Effector memory CD4-positive, alpha-beta T cell (primary cell): ENCODE results near the gene FMO3.

Source experiments
- DNase-seq, 3 donors: peaks; one replicate each; pipeline ENCODE4 v3.0.0-alpha.2; 2020
- H3K27ac ChIP-seq: 2 replicates; pipeline ENCODE4 v1.7.0; 2013; ENCODE audit warnings: mild to moderate bottlenecking, low read length, moderate library complexity; ENCODE audit not compliant: insufficient read depth, poor library complexity, severe bottlenecking
- H3K27me3 ChIP-seq: replicated peaks from 2 replicates; pipeline ENCODE4 v1.7.0; 2013; ENCODE audit warnings: mild to moderate bottlenecking, low read length; ENCODE audit not compliant: insufficient read depth, control insufficient read depth, poor library complexity, severe bottlenecking
- H3K36me3 ChIP-seq: 2 replicates; pipeline ENCODE4 v1.7.0; 2013; ENCODE audit warnings: mild to moderate bottlenecking, low read length, moderate library complexity; ENCODE audit not compliant: control insufficient read depth, insufficient read depth
- H3K4me1 ChIP-seq: 2 replicates; pipeline ENCODE4 v1.7.0; 2013; ENCODE audit warnings: low read length, mild to moderate bottlenecking; ENCODE audit not compliant: control insufficient read depth, insufficient read depth, poor library complexity, severe bottlenecking
- H3K4me3 ChIP-seq: 2 replicates; pipeline ENCODE4 v1.7.0; 2013; ENCODE audit warnings: low read length, low read depth, mild to moderate bottlenecking; ENCODE audit not compliant: insufficient read depth, poor library complexity, severe bottlenecking
- H3K9me3 ChIP-seq: 2 replicates; pipeline ENCODE4 v1.7.0; 2013; ENCODE audit warnings: mild to moderate bottlenecking, low read length, moderate library complexity; ENCODE audit not compliant: control insufficient read depth

Gene FMO3

DNA sequence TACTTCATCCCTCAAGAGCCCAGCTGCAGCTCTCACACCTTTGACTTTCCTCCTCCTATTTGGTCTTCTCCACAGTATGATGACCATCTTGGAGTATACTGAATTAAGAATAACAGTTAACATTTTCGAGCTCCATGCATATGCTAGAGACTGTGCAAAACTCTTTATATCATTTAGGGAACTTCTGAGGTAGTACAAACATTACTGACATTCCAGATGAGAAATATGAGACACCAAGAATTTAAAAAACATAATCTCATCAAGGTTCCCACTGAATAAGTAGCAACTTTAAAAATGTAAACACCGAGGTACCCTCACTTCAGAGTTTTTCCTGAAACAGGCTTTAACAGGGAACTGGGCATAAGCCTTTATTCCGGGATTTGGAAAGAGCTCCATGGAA is 22.7 kb downstream of the FMO3 start:
- Histone ChIP-seq H3K4me3 (no peak overlapping the region), H3K4me1 (no peaks in the 10 kb centered on the region), H3K9me3 (no peaks in the 10 kb centered on the region), H3K36me3 (no peaks in the 10 kb centered on the region), H3K27ac (no peak overlapping the region), H3K27me3 (no peaks in the 10 kb centered on the region)
- DNase-seq, result no peak

DNA sequence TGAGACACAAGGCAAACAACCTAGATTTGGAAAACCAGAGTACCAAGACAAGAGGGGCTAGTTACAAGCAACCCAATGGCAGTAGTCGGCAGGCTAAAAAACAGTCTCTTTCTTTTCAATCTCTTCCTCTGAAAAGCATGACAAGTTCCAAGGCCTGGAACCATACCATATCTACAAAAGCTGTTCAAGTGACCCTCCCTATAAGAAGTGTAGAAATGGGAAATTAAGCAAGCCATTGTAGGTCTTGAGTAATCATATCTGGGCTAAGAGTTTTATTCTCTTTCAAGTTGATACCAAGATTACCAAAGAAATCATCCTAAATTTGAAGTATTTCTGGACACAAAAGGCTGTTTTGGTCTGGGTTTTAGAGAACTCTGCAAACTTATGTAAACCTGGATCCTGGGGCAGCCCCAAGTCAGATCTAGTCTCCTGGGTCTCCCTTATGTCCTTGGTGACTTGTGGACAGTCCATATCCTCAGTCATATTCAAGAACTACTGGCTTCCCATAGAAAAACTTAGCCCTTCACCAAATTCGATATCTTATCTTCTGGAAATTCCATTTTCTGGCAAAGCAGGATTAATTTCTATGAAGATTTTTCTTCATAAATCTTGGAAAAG is 24.7 kb downstream of the FMO3 start:
- no peak overlapping the region for H3K4me3 ChIP-seq
- no peaks in the 10 kb centered on the region for H3K9me3 ChIP-seq
- no peaks in the 10 kb centered on the region for H3K36me3 ChIP-seq
- no peak for DNase-seq
- no peak overlapping the region for H3K27ac ChIP-seq
- H3K27me3 ChIP-seq, result no peaks in the 10 kb centered on the region
- H3K4me1 ChIP-seq, result no peaks in the 10 kb centered on the region

DNA sequence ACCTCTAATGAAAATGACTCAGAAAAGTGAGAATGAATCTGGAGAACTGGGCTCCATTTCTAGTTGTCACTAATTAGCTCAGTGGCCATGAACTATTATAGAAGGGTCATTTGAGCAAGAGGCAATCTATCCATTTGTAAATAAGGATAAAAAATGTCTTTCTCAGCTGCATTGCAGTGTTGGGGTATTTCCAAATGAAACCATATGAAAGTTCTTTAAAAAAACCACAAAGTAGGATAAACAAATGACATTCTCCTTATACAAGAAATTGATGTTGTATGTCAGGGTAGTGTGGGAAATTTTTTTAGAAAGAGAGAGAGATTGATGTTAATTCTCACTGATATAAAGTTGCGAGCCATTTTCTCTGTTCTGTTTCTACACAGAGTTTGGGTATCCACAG is 26.0 kb downstream of the FMO3 start:
- no peaks in the 10 kb centered on the region for H3K27me3 ChIP-seq
- H3K4me1 ChIP-seq, result no peaks in the 10 kb centered on the region
- H3K27ac ChIP-seq, result no peak overlapping the region
- H3K36me3 ChIP-seq, result no peaks in the 10 kb centered on the region
- no peak for DNase-seq
- no peak overlapping the region for H3K4me3 ChIP-seq
- no peaks in the 10 kb centered on the region for H3K9me3 ChIP-seq

DNA sequence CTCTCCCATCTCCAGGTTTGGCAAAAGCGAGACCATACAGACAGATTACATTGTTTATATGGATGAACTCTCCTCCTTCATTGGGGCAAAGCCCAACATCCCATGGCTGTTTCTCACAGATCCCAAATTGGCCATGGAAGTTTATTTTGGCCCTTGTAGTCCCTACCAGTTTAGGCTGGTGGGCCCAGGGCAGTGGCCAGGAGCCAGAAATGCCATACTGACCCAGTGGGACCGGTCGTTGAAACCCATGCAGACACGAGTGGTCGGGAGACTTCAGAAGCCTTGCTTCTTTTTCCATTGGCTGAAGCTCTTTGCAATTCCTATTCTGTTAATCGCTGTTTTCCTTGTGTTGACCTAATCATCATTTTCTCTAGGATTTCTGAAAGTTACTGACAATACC is 26.4 kb downstream of the FMO3 start:
- no peaks in the 10 kb centered on the region for H3K27me3 ChIP-seq
- H3K4me3 ChIP-seq, result no peak overlapping the region
- H3K27ac ChIP-seq, result no peak overlapping the region
- H3K9me3 ChIP-seq, result no peaks in the 10 kb centered on the region
- H3K4me1 ChIP-seq, result no peaks in the 10 kb centered on the region
- H3K36me3 ChIP-seq, result no peaks in the 10 kb centered on the region
- no peak for DNase-seq

DNA sequence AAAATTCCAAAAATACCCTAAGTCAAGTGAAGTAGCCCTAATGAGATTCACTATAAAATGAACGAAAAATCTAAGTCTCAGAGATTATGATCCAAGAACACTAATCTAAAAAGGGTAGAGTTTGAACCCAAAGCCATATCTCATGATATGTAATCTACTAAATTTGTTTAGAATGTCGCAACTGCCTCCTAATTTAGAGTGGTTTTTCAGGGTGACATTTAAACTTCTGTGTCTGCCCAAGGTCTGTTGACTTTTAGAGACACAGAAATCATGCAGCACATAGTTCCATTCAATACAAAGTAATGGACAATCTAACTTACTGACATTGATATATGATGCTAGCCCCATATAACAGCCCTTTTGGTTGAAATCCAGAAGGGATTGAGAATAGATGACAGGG is 28.9 kb downstream of the FMO3 start:
- Histone ChIP-seq H3K4me3 (no peak overlapping the region), H3K36me3 (no peaks in the 10 kb centered on the region), H3K4me1 (no peaks in the 10 kb centered on the region), H3K27me3 (no peaks in the 10 kb centered on the region), H3K9me3 (no peaks in the 10 kb centered on the region), H3K27ac (no peak overlapping the region)
- no peak for DNase-seq

DNA sequence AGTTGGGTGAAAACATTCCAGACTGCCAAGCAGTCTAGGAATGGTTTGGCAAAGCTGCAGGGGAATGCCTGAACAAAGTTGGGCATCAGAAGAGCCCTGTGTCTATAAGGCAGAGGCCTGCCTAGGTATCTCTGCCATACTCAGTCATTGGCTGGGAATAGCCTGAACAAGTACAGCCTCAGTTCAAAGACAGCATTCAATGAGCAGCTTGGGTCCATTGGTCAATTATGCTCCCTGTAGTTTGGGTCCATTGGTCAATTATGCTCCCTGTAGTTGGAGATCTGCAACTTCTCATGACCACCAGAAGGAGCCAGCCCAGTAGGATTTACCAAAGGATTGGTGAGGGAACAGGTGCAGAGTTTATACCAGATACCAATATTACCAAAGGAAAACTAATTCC is 31.6 kb downstream of the FMO3 start:
- H3K27ac ChIP-seq, result no peak overlapping the region
- no peak overlapping the region for H3K4me3 ChIP-seq
- no peak for DNase-seq
- no peaks in the 10 kb centered on the region for H3K36me3 ChIP-seq
- no peaks in the 10 kb centered on the region for H3K9me3 ChIP-seq
- H3K27me3 ChIP-seq, result peaks cover 4% of the 10 kb centered on the region
- no peaks in the 10 kb centered on the region for H3K4me1 ChIP-seq

DNA sequence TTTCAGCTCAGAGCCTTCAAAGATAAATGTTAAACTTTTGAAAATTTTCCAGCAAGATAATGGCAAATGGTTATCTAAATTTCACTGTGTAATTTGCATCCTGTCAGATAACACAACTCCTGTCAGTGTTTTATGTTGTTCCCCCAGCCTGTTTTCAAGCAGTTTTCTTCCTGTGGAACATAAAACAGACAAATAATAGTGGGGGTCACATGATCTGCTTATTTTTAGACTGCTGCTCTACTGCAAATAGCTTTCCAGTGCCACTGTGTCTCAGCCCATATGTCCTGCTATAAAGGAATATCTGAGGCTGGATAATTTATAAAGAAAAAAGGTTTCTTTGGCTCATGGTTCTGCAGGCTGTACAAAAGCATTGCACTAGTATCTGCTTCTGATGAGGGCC is 32.2 kb downstream of the FMO3 start:
- Histone ChIP-seq H3K4me1 (no peaks in the 10 kb centered on the region), H3K9me3 (no peaks in the 10 kb centered on the region), H3K27ac (no peak overlapping the region), H3K4me3 (no peak overlapping the region), H3K36me3 (no peaks in the 10 kb centered on the region), H3K27me3 (peaks cover 4% of the 10 kb centered on the region)
- DNase-seq, result no peak

DNA sequence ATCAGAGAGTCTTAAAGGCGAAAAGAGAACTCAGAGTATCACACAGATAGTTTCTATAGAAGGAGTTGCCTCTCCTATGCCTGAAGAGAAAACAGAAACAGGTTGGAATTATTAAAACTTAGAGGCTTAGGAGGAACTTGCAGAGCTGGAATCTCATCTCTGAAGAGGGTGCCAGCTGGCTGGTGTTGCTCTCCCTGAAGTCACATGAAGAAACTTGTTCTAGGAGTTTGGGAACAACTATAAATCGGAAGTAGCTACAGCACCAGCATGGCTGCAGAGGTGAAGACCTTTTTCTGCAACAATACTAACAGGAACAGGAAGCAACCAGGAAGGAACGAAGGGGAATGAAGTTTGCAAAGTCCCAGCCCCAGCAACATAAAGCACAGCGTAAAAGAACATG is 35.8 kb downstream of the FMO3 start:
- H3K27ac ChIP-seq, result no peak overlapping the region
- no peaks in the 10 kb centered on the region for H3K36me3 ChIP-seq
- H3K4me3 ChIP-seq, result no peak overlapping the region
- H3K9me3 ChIP-seq, result no peaks in the 10 kb centered on the region
- DNase-seq, result no peak
- H3K4me1 ChIP-seq, result no peaks in the 10 kb centered on the region
- peaks cover 4% of the 10 kb centered on the region for H3K27me3 ChIP-seq

DNA sequence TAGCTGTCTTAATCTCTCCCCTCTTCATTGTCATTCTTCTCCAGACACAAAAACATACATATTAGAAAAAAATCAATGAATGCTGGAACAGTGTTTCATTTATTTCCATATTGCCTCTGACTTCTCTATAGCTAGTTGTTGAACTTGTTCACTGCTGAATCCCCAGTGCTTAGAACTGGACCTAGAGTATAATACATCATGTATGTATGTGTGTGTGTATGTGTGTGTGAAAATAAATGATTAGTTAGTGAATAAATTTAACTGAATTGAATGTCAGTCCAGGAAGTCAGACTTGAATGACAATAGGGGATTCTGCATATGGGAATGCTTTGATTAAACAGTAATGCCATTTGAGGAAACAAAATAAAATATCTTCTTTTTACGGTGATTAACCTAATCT is 36.4 kb downstream of the FMO3 start:
- no peak overlapping the region for H3K4me3 ChIP-seq
- peaks cover 4% of the 10 kb centered on the region for H3K27me3 ChIP-seq
- no peaks in the 10 kb centered on the region for H3K4me1 ChIP-seq
- no peaks in the 10 kb centered on the region for H3K9me3 ChIP-seq
- H3K27ac ChIP-seq, result no peak overlapping the region
- DNase-seq, result no peak
- H3K36me3 ChIP-seq, result no peaks in the 10 kb centered on the region

DNA sequence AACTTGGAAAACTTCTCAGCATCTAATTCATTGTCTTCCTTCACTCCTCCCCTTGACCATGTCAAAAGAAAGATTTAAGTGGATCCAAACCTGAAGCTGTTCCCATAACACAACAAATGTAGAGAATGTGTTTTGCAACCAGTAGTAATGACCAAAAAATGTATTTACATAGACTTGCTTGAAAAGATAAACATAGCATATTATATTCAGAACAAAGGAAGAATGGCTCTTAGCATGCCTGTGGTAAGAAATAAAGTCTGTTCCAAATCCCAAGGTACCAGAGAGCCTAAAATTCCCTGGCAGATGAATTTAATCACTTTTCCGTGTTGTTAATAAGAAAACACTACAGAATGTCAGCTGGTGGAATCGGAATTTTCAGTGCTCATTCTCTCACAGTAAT is 36.8 kb downstream of the FMO3 start:
- Histone ChIP-seq H3K36me3 (no peaks in the 10 kb centered on the region), H3K27me3 (peaks cover 4% of the 10 kb centered on the region), H3K9me3 (no peaks in the 10 kb centered on the region), H3K4me1 (no peaks in the 10 kb centered on the region), H3K27ac (no peak overlapping the region), H3K4me3 (no peak overlapping the region)
- DNase-seq, result no peak

DNA sequence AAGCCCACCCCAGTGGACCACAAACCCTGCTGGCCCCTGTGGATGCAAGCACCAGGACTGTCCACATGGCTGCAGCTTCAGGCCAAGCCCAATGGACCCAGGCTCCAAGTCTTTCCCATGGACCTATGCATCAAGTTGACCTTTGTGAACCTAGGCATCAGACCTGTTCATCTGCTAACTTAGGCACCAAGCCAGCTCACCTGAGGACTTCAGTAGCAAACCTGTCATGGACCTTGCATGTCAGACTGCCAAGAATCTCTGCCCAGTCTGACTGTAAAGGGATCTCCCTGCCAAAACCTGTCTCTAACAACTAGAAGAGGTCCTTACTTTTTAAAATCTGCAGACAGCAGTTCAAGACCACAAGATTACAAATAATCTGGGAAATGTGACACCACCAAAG is 37.8 kb downstream of the FMO3 start:
- no peak for DNase-seq
- Histone ChIP-seq H3K27me3 (peaks cover 4% of the 10 kb centered on the region), H3K4me1 (no peaks in the 10 kb centered on the region), H3K27ac (no peak overlapping the region), H3K36me3 (no peaks in the 10 kb centered on the region), H3K4me3 (no peak overlapping the region), H3K9me3 (no peaks in the 10 kb centered on the region)
